HG03521 (cell line): ENCODE results near the gene WDFY2.

Experiments used
- ATAC-seq: cut with Tn5 transposase; IDR thresholded peaks from one replicate; pipeline ENCODE4 v1.9.1; 2021; ENCODE audit warnings: mild to moderate bottlenecking, moderate library complexity; ENCODE audit not compliant: unreplicated experiment

The WDFY2 gene

GRCh38 chr13:51763486-51763885 is 179.2 kb downstream of the WDFY2 start:
- ATAC-seq = no peak

DNA sequence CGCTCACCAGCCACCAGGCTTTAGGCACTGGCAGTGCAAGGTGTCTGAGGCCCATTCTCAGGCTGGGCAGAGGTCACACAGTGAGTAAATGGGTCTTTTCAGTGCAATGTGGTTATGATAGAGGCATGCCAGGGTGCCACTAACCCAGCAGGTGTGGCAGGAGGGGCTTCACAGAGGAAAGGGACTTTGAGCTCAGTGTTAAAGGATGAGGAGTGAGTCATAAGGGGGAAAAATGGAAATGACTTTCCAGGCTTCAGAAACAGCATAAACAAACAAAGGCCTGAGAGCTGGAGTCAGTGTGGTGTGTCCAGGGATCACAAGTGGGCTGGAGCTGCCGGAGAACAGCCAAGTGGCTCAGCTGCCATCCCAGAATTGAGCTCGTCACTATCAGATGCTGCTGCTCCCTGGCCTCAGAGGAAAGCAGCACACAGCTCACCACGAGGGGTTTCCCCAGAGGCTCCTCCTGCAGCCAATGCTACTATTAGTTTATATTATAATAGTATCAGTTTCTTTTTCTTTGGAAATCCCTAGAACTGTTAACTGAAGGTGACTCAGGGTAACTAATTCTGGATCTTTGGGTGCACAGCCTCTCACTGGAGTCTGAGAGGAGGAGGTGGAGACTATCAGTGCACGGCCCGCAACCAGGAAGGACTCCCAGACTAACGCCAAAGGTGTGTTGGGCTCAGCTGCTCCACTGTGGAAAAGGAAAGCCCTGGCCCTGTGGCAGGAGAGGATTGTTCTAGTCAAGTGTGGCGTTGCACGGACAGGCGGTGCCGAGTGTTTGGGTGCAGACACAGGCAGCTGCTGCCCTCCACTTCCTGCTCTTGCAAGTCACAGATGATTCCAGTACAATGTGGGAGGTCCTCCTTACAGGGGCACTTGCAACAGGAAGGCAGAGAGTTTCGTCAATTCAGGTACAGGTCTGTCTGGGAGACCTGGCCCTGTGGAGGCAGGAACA is 180.2 kb downstream of the WDFY2 start:
- peak; percentile 84 for ATAC-seq

DNA sequence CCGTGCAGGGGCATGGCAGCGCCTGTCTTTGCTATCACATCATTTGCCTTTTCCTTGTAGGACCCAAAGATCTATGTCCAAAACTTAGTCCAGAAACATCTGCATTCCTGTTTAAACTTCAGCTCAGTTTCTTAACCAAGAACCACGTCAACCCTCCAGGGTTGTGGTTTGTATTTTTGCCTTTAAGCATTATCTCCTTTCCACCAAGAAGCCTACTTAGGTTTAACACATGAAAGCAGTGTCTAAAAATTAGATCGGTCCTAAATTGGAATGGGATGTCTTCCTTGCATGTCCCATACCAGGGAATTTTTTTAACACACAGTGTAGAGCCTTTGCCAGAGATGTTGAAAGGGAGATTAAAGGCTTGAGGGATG is 180.9 kb downstream of the WDFY2 start:
- no peak for ATAC-seq

GRCh38 chr13:51767100-51767499 is 182.8 kb downstream of the WDFY2 start:
- ATAC-seq = no peak

DNA sequence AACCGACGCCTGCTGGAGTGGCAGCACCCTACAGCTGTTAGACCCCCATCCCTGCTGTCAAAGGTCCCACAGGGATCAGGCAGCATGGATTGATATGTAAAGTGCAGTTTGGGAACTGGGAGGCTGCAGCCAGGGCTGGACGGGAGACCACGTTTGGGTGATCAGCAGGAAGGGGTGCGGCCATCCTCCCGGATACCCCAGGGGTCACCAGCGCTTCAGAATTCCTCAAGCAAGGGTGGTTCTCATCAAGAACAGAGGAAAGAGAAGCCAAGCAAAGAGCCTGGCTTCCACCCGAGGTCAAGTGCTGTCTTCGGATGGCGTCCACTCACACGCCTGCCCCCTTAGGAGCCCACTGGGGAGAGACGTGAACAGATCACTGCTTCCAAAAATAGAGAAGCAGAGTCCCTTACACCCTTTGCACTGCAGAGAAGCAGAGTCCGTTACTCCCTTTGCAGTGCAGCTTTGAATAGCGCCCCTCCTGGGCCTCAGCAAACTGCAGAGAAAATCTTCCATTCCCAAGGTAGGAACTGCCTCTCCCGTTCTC is 184.2 kb downstream of the WDFY2 start:
- no peak for ATAC-seq

DNA sequence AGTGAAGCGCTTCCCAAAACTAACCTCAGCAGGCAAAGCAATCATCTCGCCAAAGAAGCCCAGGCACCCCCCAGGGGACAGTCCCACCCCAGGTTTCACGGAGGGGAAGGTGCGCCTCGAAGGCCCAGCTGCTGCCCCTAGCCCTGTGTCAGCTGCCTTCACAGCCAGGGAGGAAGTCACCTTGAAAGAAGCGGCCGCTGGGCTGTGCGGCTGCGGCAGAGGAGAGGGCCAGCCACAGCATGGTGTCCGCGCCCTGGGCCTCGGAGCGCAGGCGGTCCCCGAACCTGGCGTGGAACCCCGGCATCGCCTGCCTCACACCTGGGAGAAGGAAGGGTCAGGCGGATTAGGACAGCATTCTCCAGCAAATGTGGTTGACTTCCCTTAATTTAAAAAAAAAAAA is 184.7 kb downstream of the WDFY2 start:
- ATAC-seq = no peak

DNA sequence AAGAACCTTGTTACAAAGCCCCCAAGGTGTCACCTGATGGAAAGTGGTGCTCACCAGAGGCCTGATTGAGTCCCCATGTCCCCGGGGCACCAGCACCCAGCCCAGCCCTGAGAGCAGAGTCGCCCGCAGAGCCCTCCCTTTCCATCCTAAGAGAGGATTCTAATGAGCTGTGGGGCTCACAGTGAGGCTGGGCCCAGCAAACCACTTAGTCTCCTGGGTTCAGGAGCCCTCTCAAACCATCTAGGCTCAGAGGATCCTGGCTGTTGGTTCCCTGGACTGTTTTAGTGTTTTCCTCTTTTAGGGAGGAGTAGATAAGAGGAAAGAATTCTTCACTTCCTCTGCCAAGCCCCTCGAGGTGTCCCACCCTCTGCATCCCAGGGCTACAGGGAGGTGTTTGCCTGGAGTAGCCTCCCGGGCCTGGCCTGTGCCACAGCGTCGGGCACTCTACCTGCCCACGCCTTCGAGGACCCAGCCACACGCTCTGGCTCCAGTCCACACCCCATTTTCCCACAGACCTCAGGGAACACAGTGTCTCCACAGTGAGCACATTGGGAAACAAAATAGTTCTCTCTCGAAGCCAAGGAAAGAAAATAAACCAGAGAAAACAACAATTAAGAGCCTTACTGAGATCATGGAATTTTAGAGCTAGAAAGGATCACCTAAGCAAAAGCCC is 185.3 kb downstream of the WDFY2 start:
- no peak for ATAC-seq

- ATAC-seq = no peak
Observed at GRCh38 chr13:51770160-51770559, 185.9 kb downstream of the WDFY2 start.

DNA sequence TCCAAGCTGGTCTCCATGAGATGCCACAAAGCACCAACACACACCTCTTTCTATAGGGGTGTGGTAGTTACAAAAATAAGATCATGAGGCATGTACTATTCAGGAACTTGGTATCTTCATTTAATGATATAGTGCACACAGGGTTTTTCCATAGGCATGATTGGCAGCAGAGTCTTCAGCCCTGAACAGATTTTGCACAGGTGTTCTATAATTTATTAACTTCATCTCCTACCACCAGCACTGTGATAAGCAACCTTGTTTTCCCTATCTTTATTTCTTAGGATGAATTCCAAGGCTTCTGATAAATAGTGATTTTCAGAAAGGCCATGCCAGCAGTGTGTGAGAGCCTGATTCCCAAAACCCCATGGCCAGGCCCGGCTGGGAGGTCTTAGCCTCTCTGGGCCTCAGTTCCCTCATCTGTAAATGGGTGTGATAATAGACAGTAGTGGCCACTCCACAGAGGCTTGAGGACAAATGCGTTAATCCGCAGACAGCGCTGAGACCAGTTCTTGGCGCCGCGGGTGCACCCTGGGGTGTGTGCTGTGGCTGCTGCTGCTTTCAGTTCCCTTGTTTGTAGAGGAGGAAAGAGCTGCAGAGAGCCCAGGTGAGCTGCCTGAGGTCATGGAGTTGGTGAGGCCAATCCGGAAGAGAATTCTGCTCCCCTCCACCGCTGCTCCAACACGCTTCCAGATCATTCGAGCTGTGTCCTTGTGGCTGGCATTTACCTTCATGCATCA is 186.6 kb downstream of the WDFY2 start:
- no peak for ATAC-seq

DNA sequence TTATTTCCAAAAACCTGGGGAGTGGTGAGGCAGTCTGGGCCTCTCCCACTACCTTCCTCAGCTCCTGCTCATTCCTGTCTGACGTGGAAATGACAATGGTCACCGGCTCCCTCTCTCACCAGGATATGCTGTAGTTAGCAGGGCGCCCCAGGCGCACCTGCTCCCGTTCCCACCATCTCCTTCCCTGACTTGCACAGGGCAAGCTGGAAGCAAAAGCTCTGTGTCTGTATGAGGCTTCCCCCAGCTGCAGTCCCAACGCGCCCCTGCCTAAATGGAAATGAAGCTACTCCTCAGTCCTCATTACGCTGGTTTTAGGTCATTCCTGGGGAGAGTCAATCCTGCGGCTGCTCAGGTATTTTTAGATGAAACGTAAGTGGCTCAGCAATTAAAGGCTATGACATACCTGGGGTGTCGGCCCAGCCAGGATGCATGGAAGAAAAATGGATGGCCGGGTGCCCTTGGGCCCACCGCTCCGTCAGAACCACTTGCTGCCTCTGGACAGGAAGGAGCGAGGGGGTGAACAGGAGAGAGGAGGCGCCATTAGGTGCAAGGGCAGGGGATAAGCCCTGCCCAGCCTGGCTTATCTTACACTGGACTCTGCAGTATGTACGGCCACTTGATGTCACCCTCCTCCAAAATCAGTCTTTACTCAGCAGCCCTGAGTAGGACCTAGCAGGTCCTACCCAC is 187.3 kb downstream of the WDFY2 start:
- no peak for ATAC-seq

GRCh38 chr13:51772105-51772455 is 187.8 kb downstream of the WDFY2 start:
- ATAC-seq = no peak

DNA sequence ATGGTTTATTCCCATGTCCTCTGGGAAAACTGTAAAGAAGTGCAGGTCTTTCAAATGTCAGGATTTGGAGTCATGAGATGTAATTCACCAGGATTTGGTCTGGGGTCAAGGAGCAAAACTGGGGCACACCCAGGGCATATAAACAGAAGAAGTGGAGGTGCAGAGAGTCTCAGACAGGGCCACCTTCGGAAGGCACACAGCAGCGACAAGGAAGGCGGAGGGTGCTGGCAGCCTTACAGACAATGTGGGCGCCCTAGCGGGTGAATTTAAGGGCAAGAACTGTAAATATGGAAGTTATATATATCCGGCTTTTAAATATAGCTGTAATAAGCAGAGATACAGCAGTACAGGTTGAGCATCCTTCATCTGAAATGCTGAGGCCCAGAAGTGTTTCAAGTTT is 188.5 kb downstream of the WDFY2 start:
- no peak for ATAC-seq

DNA sequence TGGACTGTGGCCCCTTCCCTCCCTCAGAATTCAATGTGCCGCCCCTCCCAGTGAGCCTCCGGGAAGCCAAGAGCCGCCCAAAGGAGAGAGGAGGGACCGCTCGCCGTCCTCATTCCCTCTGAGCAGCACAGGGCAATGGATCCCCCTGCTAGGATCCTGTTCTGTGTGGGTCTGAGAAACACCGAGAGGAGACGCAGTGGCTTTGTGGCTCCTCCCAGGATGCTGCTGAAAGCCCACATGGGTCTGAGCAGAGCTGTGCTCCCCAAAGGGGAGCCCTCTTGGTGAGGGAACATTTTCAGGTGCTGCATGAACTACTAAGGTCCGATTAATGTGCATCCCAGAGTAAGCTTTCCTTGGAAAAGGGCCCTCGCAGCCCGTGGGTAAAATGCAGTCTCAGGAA is 189.3 kb downstream of the WDFY2 start:
- no peak for ATAC-seq

- no peak for ATAC-seq
Observed at GRCh38 chr13:51776179-51776578, 191.9 kb downstream of the WDFY2 start.

DNA sequence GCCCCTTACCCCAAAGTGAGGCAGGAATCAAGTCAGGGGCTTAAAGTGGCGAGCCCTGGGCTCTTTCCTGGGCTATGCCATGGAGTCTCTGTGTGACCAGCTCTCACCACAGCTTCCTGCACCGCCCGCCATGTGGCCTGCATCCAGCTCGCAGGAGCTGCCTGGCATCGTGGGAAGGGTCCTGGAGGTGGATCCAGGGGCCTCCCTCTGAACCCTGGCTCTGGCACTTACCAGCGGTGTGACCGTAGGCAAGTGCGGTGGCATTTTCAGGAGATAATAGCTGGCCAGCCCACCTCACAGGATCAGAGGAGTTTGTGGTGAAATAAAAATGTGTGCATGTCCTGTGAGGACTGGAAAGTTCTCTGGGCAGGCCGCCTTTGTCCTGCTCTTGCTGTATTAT is 193.7 kb downstream of the WDFY2 start:
- no peak for ATAC-seq

GRCh38 chr13:51778392-51778791 is 194.1 kb downstream of the WDFY2 start:
- ATAC-seq = no peak

DNA sequence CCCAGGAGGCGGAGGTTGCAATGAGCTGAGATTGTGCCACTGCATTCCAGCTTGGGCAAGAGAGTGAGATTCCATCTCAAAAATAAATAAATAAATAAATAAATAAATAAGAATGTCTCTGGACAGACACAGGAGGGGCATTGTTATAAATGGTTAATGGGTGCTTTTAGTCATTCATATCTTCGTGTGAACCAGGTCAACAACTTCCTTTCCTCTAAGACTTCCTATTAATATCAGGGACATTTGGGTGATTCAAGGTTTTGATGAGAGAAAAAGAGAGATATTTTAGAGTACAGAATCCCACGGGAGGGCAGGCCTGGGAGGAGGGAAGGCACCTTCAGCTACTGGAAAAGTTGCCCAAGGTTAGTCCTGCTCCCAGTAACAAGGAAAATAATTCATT is 195.8 kb downstream of the WDFY2 start:
- ATAC-seq = no peak

- peak; percentile 49 for ATAC-seq
Observed at GRCh38 chr13:51781246-51782022, 197.2 kb downstream of the WDFY2 start.

- no peak for ATAC-seq
Observed at GRCh38 chr13:51782026-51782710, 197.9 kb downstream of the WDFY2 start.
